ENCODE results near the gene ADAM19. TPM values are rescaled to one million over a fixed set of nuclear protein-coding genes. Genes with fewer than 3 reads are reported as not detected.
A peak's percentile ranks its signal among the peaks of the same experiment; 100 is the strongest.

Gene ADAM19
- total and polyA plus RNA-seq, 2 experiments from 2014 or later, result 6.0 to 8.6 TPM

GRCh38 chr5:157516006-157516405, 59.6 kb downstream of the ADAM19 start:
- DNase-seq (ENCODE audit: low spot score), result peak; percentile 37
- WGBS (ENCODE audit: low lambda C conversion rate, missing lambda C conversion rate), result 70% methylated on average over 3 of the region's 3 CpGs
- H3K9me3 ChIP-seq (ENCODE audit: low read depth), result no peaks in the 10 kb centered on the region
- no peak overlapping the region for H3K4me2 ChIP-seq
- H3K79me2 ChIP-seq, result no peaks in the 10 kb centered on the region
- no peak overlapping the region for H3K4me3 ChIP-seq
- peak overlapping the region; percentile 35 for H3K27ac ChIP-seq
- no peaks in the 10 kb centered on the region for H3K27me3 ChIP-seq
- no peaks in the 10 kb centered on the region for H3K9me2 ChIP-seq (replicated peaks; ENCODE audit: insufficient read depth)
- no peaks in the 10 kb centered on the region for H3K36me3 ChIP-seq (replicated peaks; ENCODE audit: insufficient read depth, low read depth)
- H2AFZ ChIP-seq, result no peak overlapping the region
- no peak for TF ChIP-seq EZH2phosphoT487 (IDR thresholded peaks at IDR 0.05; ENCODE audit: low read depth, severe bottlenecking, unreplicated experiment)
- TF ChIP-seq CTCF (IDR thresholded peaks at IDR 0.05; ENCODE audit: poor library complexity), result no peak
- TF ChIP-seq EZH2 (IDR thresholded peaks at IDR 0.05; ENCODE audit: borderline replicate concordance), result no peak
- H3K4me1 ChIP-seq (ENCODE audit: insufficient read depth), result no peaks in the 10 kb centered on the region
- no peaks in the 10 kb centered on the region for H4K20me1 ChIP-seq (ENCODE audit: insufficient read depth, poor library complexity, severe bottlenecking)

- H2AFZ ChIP-seq, result no peak overlapping the region
- H3K36me3 ChIP-seq (replicated peaks; ENCODE audit: insufficient read depth, low read depth), result no peaks in the 10 kb centered on the region
- no peak overlapping the region for H3K4me3 ChIP-seq
- no peaks in the 10 kb centered on the region for H3K9me2 ChIP-seq (replicated peaks; ENCODE audit: insufficient read depth)
- no peak overlapping the region for H3K4me2 ChIP-seq
- TF ChIP-seq EZH2 (IDR thresholded peaks at IDR 0.05; ENCODE audit: borderline replicate concordance), result no peak
- no peak for TF ChIP-seq CTCF (IDR thresholded peaks at IDR 0.05; ENCODE audit: poor library complexity)
- no peak for TF ChIP-seq EZH2phosphoT487 (IDR thresholded peaks at IDR 0.05; ENCODE audit: low read depth, severe bottlenecking, unreplicated experiment)
- no peaks in the 10 kb centered on the region for H3K9me3 ChIP-seq (ENCODE audit: low read depth)
- no peak overlapping the region for H3K27ac ChIP-seq
- no peaks in the 10 kb centered on the region for H3K79me2 ChIP-seq
- 98% methylated on average over 2 of the region's 2 CpGs for WGBS (ENCODE audit: low lambda C conversion rate, missing lambda C conversion rate)
- no peaks in the 10 kb centered on the region for H3K27me3 ChIP-seq
- no peak for DNase-seq (ENCODE audit: low spot score)
- H4K20me1 ChIP-seq (ENCODE audit: insufficient read depth, poor library complexity, severe bottlenecking), result no peaks in the 10 kb centered on the region
- no peaks in the 10 kb centered on the region for H3K4me1 ChIP-seq (ENCODE audit: insufficient read depth)
Observed at GRCh38 chr5:157514974-157515373, 60.6 kb downstream of the ADAM19 start.

- no peak for DNase-seq (ENCODE audit: low spot score)
- Histone ChIP-seq H3K9me3 (ENCODE audit: low read depth) (no peaks in the 10 kb centered on the region), H3K4me3 (no peak overlapping the region), H3K4me2 (no peak overlapping the region), H3K36me3 (replicated peaks; ENCODE audit: insufficient read depth, low read depth) (no peaks in the 10 kb centered on the region), H4K20me1 (ENCODE audit: insufficient read depth, poor library complexity, severe bottlenecking) (no peaks in the 10 kb centered on the region), H2AFZ (no peak overlapping the region), H3K4me1 (ENCODE audit: insufficient read depth) (no peaks in the 10 kb centered on the region), H3K27me3 (no peaks in the 10 kb centered on the region), H3K27ac (no peak overlapping the region), H3K9me2 (replicated peaks; ENCODE audit: insufficient read depth) (no peaks in the 10 kb centered on the region), H3K79me2 (no peaks in the 10 kb centered on the region)
- 98% methylated on average over 8 of the region's 8 CpGs for WGBS (ENCODE audit: low lambda C conversion rate, missing lambda C conversion rate)
- TF ChIP-seq EZH2 (IDR thresholded peaks at IDR 0.05; ENCODE audit: borderline replicate concordance) (no peak), EZH2phosphoT487 (IDR thresholded peaks at IDR 0.05; ENCODE audit: low read depth, severe bottlenecking, unreplicated experiment) (no peak), CTCF (IDR thresholded peaks at IDR 0.05; ENCODE audit: poor library complexity) (no peak)
Observed at GRCh38 chr5:157513182-157513581, 62.4 kb downstream of the ADAM19 start.
